ENCODE data around the gene FAM151A. TPM values are rescaled to one million over a fixed set of nuclear protein-coding genes. Genes with fewer than 3 reads are reported as not detected.

FAM151A gene
- total and polyA plus RNA-seq, 2 experiments from 2014 or later = 0.10 TPM; not detected in 1

DNA sequence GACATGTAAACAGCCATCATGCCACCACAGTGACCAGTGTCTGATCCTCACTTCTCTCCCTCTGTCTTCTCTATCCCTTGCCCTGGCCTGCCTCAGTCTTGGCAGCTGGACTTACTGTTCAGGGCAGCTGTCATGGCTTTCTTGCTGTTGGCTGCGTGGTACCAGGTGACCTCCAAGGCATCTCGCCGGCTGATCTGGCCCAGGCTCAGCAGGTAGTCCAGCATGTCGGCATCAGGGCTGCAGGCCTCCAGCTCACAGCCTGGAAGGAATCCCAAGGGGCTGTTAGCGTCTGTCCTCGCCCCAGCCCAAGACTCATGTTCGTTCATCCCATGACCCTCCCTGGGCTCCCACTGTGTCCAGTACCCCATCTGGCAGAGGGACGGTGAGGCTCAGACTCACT, 3.6 kb downstream of the FAM151A start:
- no peak overlapping the region for H3K4me3 Mint-ChIP-seq
- no peak for DNase-seq (ENCODE audit: low spot score)

DNA sequence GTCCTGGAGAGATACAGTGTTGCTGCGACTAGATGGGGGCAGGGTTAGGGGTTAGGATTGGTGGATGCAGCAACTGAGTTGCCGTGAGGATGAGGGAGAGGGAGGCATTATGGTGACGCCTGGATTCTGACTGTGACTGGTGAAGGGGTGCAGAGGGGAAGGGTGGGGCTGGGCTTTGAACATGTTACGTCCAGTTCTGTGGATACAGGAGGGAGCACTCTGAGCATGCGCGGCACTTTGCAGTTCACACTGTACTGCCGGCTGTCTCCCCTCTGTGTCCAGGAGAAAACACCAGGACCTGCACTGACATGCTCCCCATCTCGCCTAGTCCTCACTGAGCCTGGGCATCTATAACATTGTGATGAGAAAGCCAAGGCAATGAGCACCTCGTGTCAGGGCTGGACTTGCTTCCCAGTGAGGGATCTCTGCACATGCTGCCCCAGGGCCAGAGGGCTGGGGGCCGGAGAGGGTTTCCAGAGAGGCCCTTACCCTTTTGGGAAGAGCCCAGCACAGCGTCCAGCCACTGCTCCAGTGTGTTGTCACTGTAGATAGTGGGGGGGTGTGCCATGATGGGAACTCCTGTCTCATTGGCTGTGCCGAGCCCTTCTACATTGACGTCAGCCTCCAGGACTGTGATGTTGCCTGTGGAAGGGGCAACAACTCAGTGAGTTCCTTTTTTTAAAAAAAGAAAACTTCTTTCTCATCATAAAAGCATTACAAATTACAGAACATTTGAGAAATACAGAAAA, 7.6 kb downstream of the FAM151A start:
- peaks cover 19% of the 10 kb centered on the region for H3K4me1 Mint-ChIP-seq
- no peak for TF ChIP-seq ZNF114 (CRISPR knock-in tag; IDR thresholded peaks at IDR 0.05)
- no peak for TF ChIP-seq CREB1 (CRISPR knock-in tag; IDR thresholded peaks at IDR 0.05; ENCODE audit: low read depth)
- no peak for TF ChIP-seq JUNB (IDR thresholded peaks at IDR 0.05; ENCODE audit: unreplicated experiment)
- TF ChIP-seq ZNF331 (CRISPR knock-in tag; IDR thresholded peaks at IDR 0.05; ENCODE audit: low read depth) = no peak
- no peak for TF ChIP-seq POLR2AphosphoS5 (IDR thresholded peaks at IDR 0.05; ENCODE audit: low read depth)
- TF ChIP-seq EZH2phosphoT487 (IDR thresholded peaks at IDR 0.05; ENCODE audit: unreplicated experiment) = no peak
- TF ChIP-seq REST (IDR thresholded peaks at IDR 0.05; ENCODE audit: unreplicated experiment) = no peak
- TF ChIP-seq NANOG (IDR thresholded peaks at IDR 0.05; ENCODE audit: borderline replicate concordance) = no peak
- TF ChIP-seq, protein P1, sequence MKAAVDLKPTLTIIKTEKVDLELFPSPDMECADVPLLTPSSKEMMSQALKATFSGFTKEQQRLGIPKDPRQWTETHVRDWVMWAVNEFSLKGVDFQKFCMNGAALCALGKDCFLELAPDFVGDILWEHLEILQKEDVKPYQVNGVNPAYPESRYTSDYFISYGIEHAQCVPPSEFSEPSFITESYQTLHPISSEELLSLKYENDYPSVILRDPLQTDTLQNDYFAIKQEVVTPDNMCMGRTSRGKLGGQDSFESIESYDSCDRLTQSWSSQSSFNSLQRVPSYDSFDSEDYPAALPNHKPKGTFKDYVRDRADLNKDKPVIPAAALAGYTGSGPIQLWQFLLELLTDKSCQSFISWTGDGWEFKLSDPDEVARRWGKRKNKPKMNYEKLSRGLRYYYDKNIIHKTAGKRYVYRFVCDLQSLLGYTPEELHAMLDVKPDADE (IDR thresholded peaks at IDR 0.05) = no peak
- peaks cover 17% of the 10 kb centered on the region for H3K27me3 Mint-ChIP-seq (ENCODE audit: insufficient read depth, low read depth, poor library complexity)
- no peak overlapping the region for H3K27ac ChIP-seq (ENCODE audit: low read depth)
- no peaks in the 10 kb centered on the region for H3K79me2 ChIP-seq (replicated peaks; ENCODE audit: insufficient read depth)
- H3K4me3 ChIP-seq = no peak overlapping the region
- H3K36me3 ChIP-seq (ENCODE audit: insufficient read depth) = no peaks in the 10 kb centered on the region
- no peaks in the 10 kb centered on the region for H3K9me2 ChIP-seq (ENCODE audit: insufficient read depth)
- peak overlapping the region; percentile 38; the same call in 1 of the 2 replicates for H2AFZ ChIP-seq
- H3K27me3 ChIP-seq (ENCODE audit: insufficient read depth) = no peaks in the 10 kb centered on the region
- H4K20me1 ChIP-seq (replicated peaks; ENCODE audit: insufficient read depth) = no peaks in the 10 kb centered on the region
- H3K4me3 Mint-ChIP-seq = no peak overlapping the region
- H3K36me3 Mint-ChIP-seq (ENCODE audit: low read depth) = no peaks in the 10 kb centered on the region
- DNase-seq (ENCODE audit: low spot score) = no peak
- no peak; the same call in 2 of the 3 replicates for ATAC-seq
- no peaks in the 10 kb centered on the region for H3K9me3 Mint-ChIP-seq
- no peak overlapping the region for H3K4me2 ChIP-seq
- no peaks in the 10 kb centered on the region for H3F3A ChIP-seq (replicated peaks; ENCODE audit: low read depth)
- no peak overlapping the region for H3K27ac Mint-ChIP-seq
- no peaks in the 10 kb centered on the region; the same call in 1 of the 2 replicates for H3K4me1 ChIP-seq (ENCODE audit: insufficient read depth)

More for the DNA sequence above, 3.6 kb downstream of the FAM151A start:
- Mint-ChIP-seq H3K27ac (no peak overlapping the region), H3K36me3 (ENCODE audit: low read depth) (no peaks in the 10 kb centered on the region), H3K4me1 (peaks cover 8% of the 10 kb centered on the region), H3K9me3 (no peaks in the 10 kb centered on the region), H3K27me3 (ENCODE audit: insufficient read depth, low read depth, poor library complexity) (peaks cover 12% of the 10 kb centered on the region)
- no peaks in the 10 kb centered on the region for H3K79me2 ChIP-seq (replicated peaks; ENCODE audit: insufficient read depth)
- no peaks in the 10 kb centered on the region for H3F3A ChIP-seq (replicated peaks; ENCODE audit: low read depth)
- H2AFZ ChIP-seq = no peak overlapping the region
- no peak for TF ChIP-seq CREB1 (CRISPR knock-in tag; IDR thresholded peaks at IDR 0.05; ENCODE audit: low read depth)
- H3K27ac ChIP-seq (ENCODE audit: low read depth) = no peak overlapping the region
- no peaks in the 10 kb centered on the region for H3K36me3 ChIP-seq (ENCODE audit: insufficient read depth)
- no peak overlapping the region for H3K4me3 ChIP-seq
- no peaks in the 10 kb centered on the region for H4K20me1 ChIP-seq (replicated peaks; ENCODE audit: insufficient read depth)
- H3K4me1 ChIP-seq (ENCODE audit: insufficient read depth) = no peaks in the 10 kb centered on the region
- H3K27me3 ChIP-seq (ENCODE audit: insufficient read depth) = no peaks in the 10 kb centered on the region
- no peak overlapping the region for H3K4me2 ChIP-seq
- no peaks in the 10 kb centered on the region for H3K9me2 ChIP-seq (ENCODE audit: insufficient read depth)
- no peak; the same call in 2 of the 3 replicates for ATAC-seq

All from GM23338 (cell line).